Measurements from ENCODE around the gene NCLN.
"Not testable (repeated sequence)": the region's sequence is repeated elsewhere in the genome, so short reads cannot be mapped to it uniquely, and the experiment has no call there.

NCLN gene

DNA sequence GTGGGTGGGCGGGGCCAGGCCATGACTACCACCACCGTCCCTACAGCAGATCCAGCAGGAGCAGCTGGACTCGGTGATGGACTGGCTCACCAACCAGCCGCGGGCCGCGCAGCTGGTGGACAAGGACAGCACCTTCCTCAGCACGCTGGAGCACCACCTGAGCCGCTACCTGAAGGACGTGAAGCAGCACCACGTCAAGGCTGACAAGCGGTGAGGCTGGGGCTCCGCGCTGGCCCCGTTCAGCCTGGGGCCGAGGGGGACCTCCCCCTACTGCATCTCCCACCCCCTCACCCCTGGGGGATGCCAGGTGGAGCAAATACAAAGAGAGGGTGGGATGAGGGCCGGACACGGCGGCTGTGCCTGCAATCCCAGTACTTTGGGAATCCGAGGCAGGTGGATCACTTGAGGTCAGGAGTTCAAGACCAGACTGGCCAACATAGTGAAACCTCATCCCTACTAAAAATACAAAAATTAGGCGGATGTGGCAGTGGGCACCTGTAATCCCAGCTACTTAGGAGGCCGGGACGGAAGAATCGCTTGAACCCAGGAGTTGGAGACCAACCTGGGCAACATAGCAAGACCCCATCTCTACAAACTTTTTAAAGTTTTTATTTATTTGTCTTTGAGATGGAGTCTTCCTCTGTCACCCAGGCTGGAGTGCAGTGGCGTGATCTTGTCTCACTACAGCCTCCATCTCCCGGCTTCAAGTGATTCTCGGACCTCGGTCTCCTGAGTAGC lies 20.7 kb downstream of the NCLN start:
- H3K36me3 ChIP-seq (replicated peaks), result peaks cover 42% of the 10 kb centered on the region
- H3K4me1 ChIP-seq, result no peaks in the 10 kb centered on the region
- in situ Hi-C loops (cut with MboI; ENCODE audit: low sequenced_read_pairs), result no loop called here
- no peaks in the 10 kb centered on the region for H3K9me3 ChIP-seq
- DNase-seq (ENCODE audit: low spot score in 2 of 2), result no peak
- H3K27me3 ChIP-seq (ENCODE audit: low read depth), result no peaks in the 10 kb centered on the region
- H3K4me3 ChIP-seq, result no peak overlapping the region

DNA sequence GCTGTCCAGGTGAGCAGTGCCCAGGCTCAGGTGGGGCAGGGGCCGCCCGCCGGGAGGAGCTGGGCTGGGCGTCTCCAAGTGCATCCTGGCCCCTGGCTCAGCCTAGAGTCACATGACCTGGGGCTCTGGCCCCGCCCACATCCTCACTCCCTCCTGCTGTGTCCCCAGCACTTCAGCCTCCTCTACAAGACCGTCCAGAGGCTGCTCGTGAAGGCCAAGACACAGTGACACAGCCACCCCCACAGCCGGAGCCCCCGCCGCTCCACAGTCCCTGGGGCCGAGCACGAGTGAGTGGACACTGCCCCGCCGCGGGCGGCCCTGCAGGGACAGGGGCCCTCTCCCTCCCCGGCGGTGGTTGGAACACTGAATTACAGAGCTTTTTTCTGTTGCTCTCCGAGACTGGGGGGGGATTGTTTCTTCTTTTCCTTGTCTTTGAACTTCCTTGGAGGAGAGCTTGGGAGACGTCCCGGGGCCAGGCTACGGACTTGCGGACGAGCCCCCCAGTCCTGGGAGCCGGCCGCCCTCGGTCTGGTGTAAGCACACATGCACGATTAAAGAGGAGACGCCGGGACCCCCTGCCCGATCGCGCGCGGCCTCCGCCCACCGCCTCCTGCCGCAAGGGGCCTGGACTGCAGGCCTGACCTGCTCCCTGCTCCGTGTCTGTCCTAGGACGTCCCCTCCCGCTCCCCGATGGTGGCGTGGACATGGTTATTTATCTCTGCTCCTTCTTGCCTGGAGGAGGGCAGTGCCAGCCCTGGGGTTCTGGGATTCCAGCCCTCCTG lies 21.9 kb downstream of the NCLN start:
- no peaks in the 10 kb centered on the region for H3K4me1 ChIP-seq
- H3K9me3 ChIP-seq, result no peaks in the 10 kb centered on the region
- no peak for DNase-seq (ENCODE audit: low spot score in 2 of 2)
- H3K4me3 ChIP-seq, result no peak overlapping the region
- no peaks in the 10 kb centered on the region for H3K27me3 ChIP-seq (ENCODE audit: low read depth)
- peaks cover 40% of the 10 kb centered on the region for H3K36me3 ChIP-seq (replicated peaks)
- in situ Hi-C loops (cut with MboI; ENCODE audit: low sequenced_read_pairs), result no loop called here

DNA sequence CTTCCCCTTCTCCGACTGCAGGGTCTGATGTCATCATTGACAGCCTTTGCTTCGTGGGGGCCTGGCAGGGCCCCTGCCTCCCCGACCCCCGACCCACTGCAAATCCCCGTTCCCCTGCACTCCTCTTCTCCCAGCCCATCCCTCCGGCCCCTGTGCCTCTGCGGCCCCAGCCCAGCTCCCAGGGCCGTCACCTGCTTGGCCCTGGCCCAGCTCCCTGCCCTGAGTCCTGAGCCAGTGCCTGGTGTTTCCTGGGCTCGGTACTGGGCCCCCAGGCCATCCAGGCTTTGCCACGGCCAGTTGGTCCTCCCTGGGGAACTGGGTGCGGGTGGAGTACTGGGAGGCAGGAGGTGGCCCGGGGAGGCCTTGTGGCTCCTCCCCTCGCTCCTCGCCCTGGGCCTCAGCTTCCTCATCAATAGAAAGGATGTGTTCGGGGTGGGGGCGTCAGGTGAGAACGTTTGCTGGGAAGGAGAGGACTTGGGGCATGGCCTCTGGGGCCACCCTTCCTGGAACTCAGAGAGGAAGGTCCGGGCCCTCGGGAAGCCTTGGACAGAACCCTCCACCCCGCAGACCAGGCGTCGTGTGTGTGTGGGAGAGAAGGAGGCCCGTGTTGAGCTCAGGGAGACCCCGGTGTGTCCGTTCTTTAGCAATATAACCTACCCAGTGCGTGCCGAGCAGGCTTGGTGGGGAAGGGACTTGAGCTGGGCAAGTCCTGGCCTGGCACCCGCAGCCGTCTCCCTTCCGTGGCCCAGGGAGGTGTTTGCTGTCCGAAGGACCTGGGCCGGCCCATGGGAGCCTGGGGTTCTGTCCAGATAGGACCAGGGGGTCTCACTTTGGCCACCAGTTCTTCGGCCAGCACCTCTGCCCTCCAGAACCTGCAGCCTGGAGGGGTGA lies 22.8 kb downstream of the NCLN start:
- Histone ChIP-seq H3K36me3 (replicated peaks) (peaks cover 35% of the 10 kb centered on the region), H3K4me3 (no peak overlapping the region), H3K4me1 (no peaks in the 10 kb centered on the region), H3K27me3 (ENCODE audit: low read depth) (no peaks in the 10 kb centered on the region), H3K9me3 (no peaks in the 10 kb centered on the region)
- in situ Hi-C loops (cut with MboI; ENCODE audit: low sequenced_read_pairs), result no loop called here
- no peak for DNase-seq (ENCODE audit: low spot score in 2 of 2)

- no peak overlapping the region for H3K4me3 ChIP-seq
- peak; percentile 54 to 79 for DNase-seq (ENCODE audit: low spot score in 2 of 2)
- H3K27me3 ChIP-seq (ENCODE audit: low read depth), result no peaks in the 10 kb centered on the region
- H3K9me3 ChIP-seq, result no peaks in the 10 kb centered on the region
- in situ Hi-C loops (cut with MboI; ENCODE audit: low sequenced_read_pairs), result no loop called here
- no peaks in the 10 kb centered on the region for H3K4me1 ChIP-seq
- peaks cover 20% of the 10 kb centered on the region for H3K36me3 ChIP-seq (replicated peaks)
Measured at GRCh38 chr19:3210347-3211017, 24.8 kb downstream of the NCLN start.

DNA sequence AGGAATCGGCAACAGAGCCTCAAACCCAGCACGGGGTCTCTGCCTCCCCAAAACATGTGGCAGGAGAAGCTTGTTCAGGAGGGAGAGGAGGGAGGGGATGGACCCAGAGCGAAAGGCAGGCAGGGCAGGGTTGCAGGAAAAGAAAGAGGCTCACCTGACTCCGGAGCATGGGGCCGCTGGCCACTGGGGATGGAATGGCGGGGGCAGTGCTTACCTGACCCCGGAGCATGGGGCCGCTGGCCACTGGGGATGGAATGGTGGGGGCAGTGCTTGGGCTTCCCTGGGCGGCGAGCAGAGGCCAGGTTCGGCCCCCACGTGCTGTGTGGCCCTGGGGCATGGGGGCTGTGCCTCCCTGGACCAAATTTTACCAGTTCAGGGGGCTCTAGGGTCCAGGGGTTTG lies 25.5 kb downstream of the NCLN start:
- no peaks in the 10 kb centered on the region for H3K9me3 ChIP-seq
- no peak overlapping the region for H3K4me3 ChIP-seq
- in situ Hi-C loops (cut with MboI; ENCODE audit: low sequenced_read_pairs), result no loop called here
- no peaks in the 10 kb centered on the region for H3K4me1 ChIP-seq
- no peaks in the 10 kb centered on the region for H3K27me3 ChIP-seq (ENCODE audit: low read depth)
- H3K36me3 ChIP-seq (replicated peaks), result peaks cover 19% of the 10 kb centered on the region
- DNase-seq (ENCODE audit: low spot score in 2 of 2), result no peak

DNA sequence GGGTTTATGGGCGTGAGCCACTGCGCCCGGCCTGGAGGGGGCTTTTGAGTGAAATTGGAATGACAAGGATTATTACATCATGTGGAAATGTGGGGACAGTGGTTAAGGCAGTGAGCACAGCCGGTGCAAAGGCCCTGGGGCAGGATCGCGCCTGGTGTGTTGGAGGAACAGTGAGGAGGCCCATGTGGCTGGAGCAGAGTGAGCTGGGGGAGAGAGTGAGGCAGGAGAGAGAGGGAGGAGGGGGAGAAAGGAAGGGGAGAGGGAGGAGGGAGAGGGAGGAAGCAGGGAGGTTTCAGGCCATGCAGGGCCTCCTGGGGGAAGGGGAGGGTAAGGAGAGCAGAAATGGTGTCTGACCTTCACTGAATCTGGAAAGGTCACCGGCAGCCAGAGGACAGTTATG lies 27.4 kb downstream of the NCLN start:
- in situ Hi-C loops (cut with MboI; ENCODE audit: low sequenced_read_pairs), result no loop called here
- no peak for DNase-seq (ENCODE audit: low spot score in 2 of 2)
- Histone ChIP-seq H3K4me3 (no peak overlapping the region), H3K4me1 (no peaks in the 10 kb centered on the region), H3K36me3 (replicated peaks) (no peaks in the 10 kb centered on the region; the same call in 1 of the 2 replicates), H3K9me3 (no peaks in the 10 kb centered on the region), H3K27me3 (ENCODE audit: low read depth) (no peaks in the 10 kb centered on the region)

GRCh38 chr19:3216874-3217273 lies 31.1 kb downstream of the NCLN start:
- H3K4me1 ChIP-seq, result no peaks in the 10 kb centered on the region
- no peaks in the 10 kb centered on the region for H3K9me3 ChIP-seq
- H3K36me3 ChIP-seq (replicated peaks), result no peaks in the 10 kb centered on the region
- DNase-seq (ENCODE audit: low spot score in 2 of 2), result no peak
- in situ Hi-C loops (cut with MboI; ENCODE audit: low sequenced_read_pairs), result no loop called here
- no peak overlapping the region for H3K4me3 ChIP-seq
- no peaks in the 10 kb centered on the region for H3K27me3 ChIP-seq (ENCODE audit: low read depth)

DNA sequence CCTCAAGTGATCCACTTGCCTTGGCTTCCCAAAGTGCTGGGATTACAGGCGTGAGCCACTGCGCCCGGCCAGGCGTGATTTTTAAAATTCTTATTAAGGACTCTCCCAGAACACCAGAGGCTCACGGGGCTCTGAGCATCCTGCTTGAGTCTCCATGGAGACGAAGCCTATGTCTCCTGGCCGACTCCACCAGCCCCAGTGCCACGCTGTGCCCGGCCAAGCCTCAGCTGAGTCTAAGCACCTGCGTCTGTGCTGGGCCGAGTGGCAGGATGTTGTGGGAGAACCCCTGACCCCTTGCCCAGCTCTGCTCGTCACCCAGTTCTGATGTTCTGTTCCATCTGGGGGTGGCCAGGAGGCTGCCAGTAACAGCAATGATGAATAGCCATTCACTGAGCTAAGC lies 34.8 kb downstream of the NCLN start:
- H3K9me3 ChIP-seq, result no peaks in the 10 kb centered on the region
- H3K4me3 ChIP-seq, result no peak overlapping the region
- no peak for DNase-seq (ENCODE audit: low spot score in 2 of 2)
- in situ Hi-C loops (cut with MboI; ENCODE audit: low sequenced_read_pairs), result no loop called here
- no peaks in the 10 kb centered on the region for H3K36me3 ChIP-seq (replicated peaks)
- H3K27me3 ChIP-seq (ENCODE audit: low read depth), result no peaks in the 10 kb centered on the region
- no peaks in the 10 kb centered on the region for H3K4me1 ChIP-seq

- in situ Hi-C loops (cut with MboI; ENCODE audit: low sequenced_read_pairs); H3K4me3 ChIP-seq; H3K4me1 ChIP-seq; DNase-seq (ENCODE audit: low spot score in 2 of 2); H3K36me3 ChIP-seq (replicated peaks); H3K9me3 ChIP-seq; H3K27me3 ChIP-seq (ENCODE audit: low read depth): not testable (repeated sequence)
Measured at GRCh38 chr19:3221576-3221975, 35.8 kb downstream of the NCLN start.

- in situ Hi-C loops (cut with MboI; ENCODE audit: low sequenced_read_pairs), result no loop called here
Measured at GRCh38 chr19:3222709-3223108, 37.0 kb downstream of the NCLN start.

DNA sequence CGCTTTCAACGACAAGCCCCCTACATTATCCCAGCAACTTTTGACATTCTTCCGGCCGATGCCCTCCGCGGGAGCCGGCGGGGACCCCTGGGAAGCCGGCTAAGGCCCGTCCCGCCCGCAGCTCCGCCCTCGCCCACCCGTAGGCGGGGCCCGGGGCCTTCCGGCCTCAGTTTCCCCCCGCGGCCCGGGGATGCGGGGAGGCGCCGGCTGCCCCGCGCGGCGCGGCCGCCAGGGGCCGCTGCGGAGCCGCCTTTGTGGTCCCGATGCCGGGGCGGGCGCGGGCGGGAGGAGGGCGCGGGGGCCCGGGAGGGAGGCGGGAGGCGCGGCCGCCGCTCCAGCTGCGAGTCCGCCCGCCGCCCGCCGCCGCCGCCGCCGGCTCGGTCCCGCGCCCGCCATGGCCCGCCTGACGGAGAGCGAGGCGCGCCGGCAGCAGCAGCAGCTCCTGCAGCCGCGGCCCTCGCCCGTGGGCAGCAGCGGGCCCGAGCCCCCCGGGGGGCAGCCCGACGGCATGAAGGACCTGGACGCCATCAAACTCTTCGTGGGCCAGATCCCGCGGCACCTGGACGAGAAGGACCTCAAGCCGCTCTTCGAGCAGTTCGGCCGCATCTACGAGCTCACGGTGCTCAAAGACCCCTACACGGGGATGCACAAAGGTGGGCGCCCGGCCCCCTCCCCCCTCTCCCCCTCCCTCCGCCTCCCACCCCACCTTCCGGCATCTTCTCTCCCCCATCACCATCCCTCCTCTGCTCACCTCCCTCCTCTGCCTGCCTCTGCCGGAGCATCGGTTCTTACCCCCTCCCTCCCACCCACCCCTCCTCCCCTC lies 38.8 kb downstream of the NCLN start, which contains the start of gene CELF5:
CELF5 (plus strand) TSS at position 316 of the 823 bp plus-strand sequence; CDS start at position 395, 79 bp downstream.
- Histone ChIP-seq H3K4me1 (no peaks in the 10 kb centered on the region), H3K4me3 (peak within 1 kb of the TSS; percentile 20), H3K36me3 (replicated peaks) (no peaks in the 10 kb centered on the region), H3K27me3 (ENCODE audit: low read depth) (no peaks in the 10 kb centered on the region), H3K9me3 (no peaks in the 10 kb centered on the region)
- in situ Hi-C loops (cut with MboI; ENCODE audit: low sequenced_read_pairs), result no loop called here
- DNase-seq (ENCODE audit: low spot score in 2 of 2), result peak; percentile 21 to 77

More at GRCh38 chr19:3222709-3223108, 37.0 kb downstream of the NCLN start:
- Histone ChIP-seq H3K9me3 (no peaks in the 10 kb centered on the region), H3K36me3 (replicated peaks) (no peaks in the 10 kb centered on the region), H3K4me3 (no peak overlapping the region), H3K27me3 (ENCODE audit: low read depth) (no peaks in the 10 kb centered on the region), H3K4me1 (no peaks in the 10 kb centered on the region)
- DNase-seq (ENCODE audit: low spot score in 2 of 2), result no peak

GRCh38 chr19:3225169-3225485 lies 39.4 kb downstream of the NCLN start:
- H3K4me1 ChIP-seq, result no peaks in the 10 kb centered on the region
- DNase-seq (ENCODE audit: low spot score in 2 of 2), result no peak
- in situ Hi-C loops (cut with MboI; ENCODE audit: low sequenced_read_pairs), result no loop called here
- H3K9me3 ChIP-seq, result no peaks in the 10 kb centered on the region
- H3K36me3 ChIP-seq (replicated peaks), result no peaks in the 10 kb centered on the region
- 0 out of 2 replicates have a peak, but pooled peaks cover under 1% of the 10 kb centered on the region for H3K27me3 ChIP-seq (ENCODE audit: low read depth)
- H3K4me3 ChIP-seq, result no peak overlapping the region

All from HAP-1 (cell line).